Mesodermal cell (in vitro differentiated cells): ENCODE measurements around the gene VGLL4.
"Not testable (repeated sequence)": the region's sequence is repeated elsewhere in the genome, so short reads cannot be mapped to it uniquely, and the experiment has no call there.

Source experiments
- H3K27ac ChIP-seq: 2 replicates; pipeline ENCODE4 v1.7.0; 2013; ENCODE audit warnings: mild to moderate bottlenecking, low read depth, low read length, moderate library complexity; ENCODE audit not compliant: severe bottlenecking
- H3K36me3 ChIP-seq: 2 replicates; pipeline ENCODE4 v1.7.1; 2013; ENCODE audit warnings: mild to moderate bottlenecking, low read length, moderate library complexity; ENCODE audit not compliant: control insufficient read depth, insufficient read depth
- H3K4me1 ChIP-seq: one replicate; pipeline ENCODE4 v1.7.1; 2013; ENCODE audit warnings: mild to moderate bottlenecking, low read length; ENCODE audit not compliant: insufficient read depth, control insufficient read depth, poor library complexity, severe bottlenecking
- H3K4me3 ChIP-seq: 2 replicates; pipeline ENCODE4 v1.7.0; 2013; ENCODE audit warnings: low read length, control low read depth, mild to moderate bottlenecking; ENCODE audit not compliant: insufficient read depth, poor library complexity, severe bottlenecking; ENCODE audit errors: extremely low read depth
- H3K9me3 ChIP-seq: 2 replicates; pipeline ENCODE4 v1.7.1; 2013; ENCODE audit warnings: mild to moderate bottlenecking, low read length, moderate library complexity; ENCODE audit not compliant: control insufficient read depth
- WGBS, 2 experiments: methylation state at CpG; one replicate each; pipeline ENCODE4 v1.1.5; 2013; ENCODE audit warnings: missing lambda C conversion rate in 2 of 2; ENCODE audit not compliant: insufficient coverage in 2 of 2; 5-methylcytosine and 5-hydroxymethylcytosine counted together

The VGLL4 gene

GRCh38 chr3:11605398-11605797, 38.3 kb downstream of the VGLL4 start:
- Histone ChIP-seq H3K4me1 (peaks cover 66% of the 10 kb centered on the region), H3K9me3 (no peaks in the 10 kb centered on the region), H3K4me3 (no peak overlapping the region), H3K27ac (peak overlapping the region; percentile 16), H3K36me3 (peaks cover 34% of the 10 kb centered on the region)
- 73 to 88% methylated on average over 1 of the region's 1 CpG for WGBS, 2 experiments

- WGBS, 2 experiments = 74 to 75% methylated on average over 12 to 13 of the region's 15 CpGs
- no peaks in the 10 kb centered on the region for H3K9me3 ChIP-seq
- peaks cover 68% of the 10 kb centered on the region for H3K4me1 ChIP-seq
- peak overlapping the region; percentile 98 for H3K27ac ChIP-seq
- H3K4me3 ChIP-seq = no peak overlapping the region
- H3K36me3 ChIP-seq = peaks cover 38% of the 10 kb centered on the region
Measured at GRCh38 chr3:11604139-11604892, 39.4 kb downstream of the VGLL4 start.

GRCh38 chr3:11603628-11604027, 40.1 kb downstream of the VGLL4 start:
- no peak overlapping the region for H3K4me3 ChIP-seq
- H3K4me1 ChIP-seq = peaks cover 69% of the 10 kb centered on the region
- WGBS, 2 experiments = 84 to 90% methylated on average over 6 to 8 of the region's 9 CpGs
- no peaks in the 10 kb centered on the region for H3K9me3 ChIP-seq
- peaks cover 45% of the 10 kb centered on the region for H3K36me3 ChIP-seq
- peak overlapping the region; percentile 98 for H3K27ac ChIP-seq

- whole genome bisulfite sequencing, 2 experiments = 90 to 95% methylated on average over 3 to 4 of the region's 5 CpGs
- Histone ChIP-seq H3K4me1 (peaks cover 63% of the 10 kb centered on the region), H3K36me3 (peaks cover 51% of the 10 kb centered on the region)
Measured at GRCh38 chr3:11602886-11603527, 40.7 kb downstream of the VGLL4 start.

GRCh38 chr3:11602239-11602840, 41.4 kb downstream of the VGLL4 start:
- Histone ChIP-seq H3K4me1 (peaks cover 59% of the 10 kb centered on the region), H3K9me3 (peaks cover 11% of the 10 kb centered on the region), H3K36me3 (peaks cover 58% of the 10 kb centered on the region), H3K4me3 (no peak overlapping the region), H3K27ac (peak overlapping the region; percentile 98)
- 82% methylated on average over 6 of the region's 11 CpGs; no CpG with 5 or more reads in 1 of the 2 experiments for WGBS, 2 experiments

More at GRCh38 chr3:11602886-11603527, 40.7 kb downstream of the VGLL4 start:
- peaks cover 4% of the 10 kb centered on the region for H3K9me3 ChIP-seq
- H3K4me3 ChIP-seq = no peak overlapping the region
- H3K27ac ChIP-seq = peak overlapping the region; percentile 98

- peak overlapping the region; percentile 98 for H3K27ac ChIP-seq
- peaks cover 59% of the 10 kb centered on the region for H3K4me1 ChIP-seq
- peaks cover 17% of the 10 kb centered on the region for H3K9me3 ChIP-seq
- no peak overlapping the region for H3K4me3 ChIP-seq
- 50 to 57% methylated on average over 11 to 14 of the region's 21 CpGs for WGBS, 2 experiments
- H3K36me3 ChIP-seq = peaks cover 59% of the 10 kb centered on the region
Measured at GRCh38 chr3:11601446-11602238, 42.1 kb downstream of the VGLL4 start.

GRCh38 chr3:11600501-11601282, 43.0 kb downstream of the VGLL4 start:
- peaks cover 18% of the 10 kb centered on the region for H3K9me3 ChIP-seq
- no peak overlapping the region for H3K4me3 ChIP-seq
- peak overlapping the region; percentile 98 for H3K27ac ChIP-seq
- peaks cover 58% of the 10 kb centered on the region for H3K36me3 ChIP-seq
- peaks cover 57% of the 10 kb centered on the region for H3K4me1 ChIP-seq
- 52 to 56% methylated on average over 10 to 14 of the region's 18 CpGs for WGBS, 2 experiments

GRCh38 chr3:11596387-11596786, 47.3 kb downstream of the VGLL4 start:
- Histone ChIP-seq H3K27ac (peak overlapping the region; percentile 10), H3K4me3 (no peak overlapping the region), H3K9me3 (peaks cover 18% of the 10 kb centered on the region), H3K4me1 (peaks cover 53% of the 10 kb centered on the region), H3K36me3 (peaks cover 56% of the 10 kb centered on the region)
- 93 to 100% methylated on average over 4 to 5 of the region's 7 CpGs for WGBS, 2 experiments

GRCh38 chr3:11595024-11595423, 48.7 kb downstream of the VGLL4 start:
- WGBS, 2 experiments = no CpG with 5 or more reads among the region's 5 CpGs
- not testable (repeated sequence) for H3K27ac ChIP-seq

More at GRCh38 chr3:11595024-11595423, 48.7 kb downstream of the VGLL4 start:
- Histone ChIP-seq H3K4me1 (peaks cover 58% of the 10 kb centered on the region), H3K9me3 (peaks cover 18% of the 10 kb centered on the region), H3K36me3 (peaks cover 59% of the 10 kb centered on the region)
- not testable (repeated sequence) for H3K4me3 ChIP-seq
